Measurements from ENCODE around the gene RBCK1. TPM values are rescaled to one million over a fixed set of nuclear protein-coding genes. Genes with fewer than 3 reads are reported as not detected.

RBCK1 gene
- total and polyA plus RNA-seq, 3 donors from 2014 or later: 77.8 to 93.7 (median 87.2) TPM

- no peaks in the 10 kb centered on the region for H3K9me3 ChIP-seq
- peaks cover 3% of the 10 kb centered on the region for H3K4me1 ChIP-seq
- no peaks in the 10 kb centered on the region for H3K27me3 ChIP-seq
- 70 to 76% methylated on average over 7 of the region's 7 CpGs for WGBS, 2 donors
- no peaks in the 10 kb centered on the region for H3K36me3 ChIP-seq (ENCODE audit: low read depth, missing control alignments)
- TF ChIP-seq CTCF (IDR thresholded peaks at IDR 0.05) (no peak), POLR2A (IDR thresholded peaks at IDR 0.05) (no peak)
- no peak overlapping the region for H3K27ac ChIP-seq
- DNase-seq: no peak
- intact Hi-C loops (cut with DNase I; ENCODE audit: low total_unique reads): no loop called here
- H3K4me3 ChIP-seq: no peak overlapping the region
These were observed 27.5 kb downstream of the RBCK1 start for GRCh38 chr20:435558-435957.

- DNase-seq: no peak
- Histone ChIP-seq H3K27me3 (no peaks in the 10 kb centered on the region), H3K27ac (no peak overlapping the region), H3K9me3 (no peaks in the 10 kb centered on the region), H3K4me1 (peaks cover 3% of the 10 kb centered on the region), H3K4me3 (no peak overlapping the region), H3K36me3 (ENCODE audit: low read depth, missing control alignments) (no peaks in the 10 kb centered on the region)
- intact Hi-C loops (cut with DNase I; ENCODE audit: low total_unique reads): no loop called here
- WGBS, 2 donors: 90 to 97% methylated on average over 5 of the region's 5 CpGs
- no peak for TF ChIP-seq CTCF (IDR thresholded peaks at IDR 0.05)
- no peak for TF ChIP-seq POLR2A (IDR thresholded peaks at IDR 0.05)
These were observed 28.4 kb downstream of the RBCK1 start for GRCh38 chr20:436476-436875.

GRCh38 chr20:437787-438486 is 29.8 kb downstream of the RBCK1 start:
- H3K27me3 ChIP-seq: no peaks in the 10 kb centered on the region
- intact Hi-C loops (cut with DNase I; ENCODE audit: low total_unique reads): no loop called here
- no peak overlapping the region for H3K4me3 ChIP-seq
- no peak for TF ChIP-seq CTCF (IDR thresholded peaks at IDR 0.05)
- TF ChIP-seq POLR2A (IDR thresholded peaks at IDR 0.05): no peak
- peaks cover 3% of the 10 kb centered on the region for H3K4me1 ChIP-seq
- no peak overlapping the region for H3K27ac ChIP-seq
- H3K9me3 ChIP-seq: no peaks in the 10 kb centered on the region
- 68 to 77% methylated on average over 6 of the region's 6 CpGs for WGBS, 2 donors
- no peak for DNase-seq
- H3K36me3 ChIP-seq (ENCODE audit: low read depth, missing control alignments): no peaks in the 10 kb centered on the region

GRCh38 chr20:438571-439469 is 30.7 kb downstream of the RBCK1 start:
- H3K4me1 ChIP-seq: peaks cover 3% of the 10 kb centered on the region
- H3K36me3 ChIP-seq (ENCODE audit: low read depth, missing control alignments): no peaks in the 10 kb centered on the region
- intact Hi-C loops (cut with DNase I; ENCODE audit: low total_unique reads): no loop called here
- H3K4me3 ChIP-seq: no peak overlapping the region
- no peak for TF ChIP-seq POLR2A (IDR thresholded peaks at IDR 0.05)
- no peak for TF ChIP-seq CTCF (IDR thresholded peaks at IDR 0.05)
- DNase-seq: peak; percentile 48
- H3K27ac ChIP-seq: no peak overlapping the region
- H3K9me3 ChIP-seq: no peaks in the 10 kb centered on the region
- WGBS, 2 donors: 67 to 79% methylated on average over 18 of the region's 18 CpGs
- no peaks in the 10 kb centered on the region for H3K27me3 ChIP-seq

Measured in testis (tissue), 3 donors.